Endothelial cell (in vitro differentiated cells): ENCODE data around the gene ATP6V0B. TPM values are rescaled to one million over a fixed set of nuclear protein-coding genes. Genes with fewer than 3 reads are reported as not detected.
A peak's percentile ranks its signal among the peaks of the same experiment; 100 is the strongest.

ENCODE experiments used
- DNase-seq: peaks from one replicate; pipeline ENCODE4 v3.0.0; 2021; ENCODE audit warnings: low spot score
- H3K27ac Mint-ChIP-seq: one replicate; pipeline ENCODE4 v1.8.0; 2021; ENCODE audit warnings: mixed read lengths, inconsistent platforms; ENCODE audit not compliant: unreplicated experiment
- H3K27me3 Mint-ChIP-seq: one replicate; pipeline ENCODE4 v1.8.0; 2021; ENCODE audit warnings: mild to moderate bottlenecking, moderate library complexity, mixed read lengths, inconsistent platforms; ENCODE audit not compliant: unreplicated experiment
- H3K36me3 Mint-ChIP-seq: one replicate; pipeline ENCODE4 v1.8.0; 2021; ENCODE audit warnings: mild to moderate bottlenecking, low read depth, mixed read lengths, inconsistent platforms; ENCODE audit not compliant: unreplicated experiment
- H3K4me1 Mint-ChIP-seq: one replicate; pipeline ENCODE4 v1.8.0; 2021; ENCODE audit warnings: mild to moderate bottlenecking, mixed read lengths, inconsistent platforms; ENCODE audit not compliant: unreplicated experiment
- H3K4me3 Mint-ChIP-seq: one replicate; pipeline ENCODE4 v1.8.0; 2021; ENCODE audit warnings: mild to moderate bottlenecking, mixed read lengths, inconsistent platforms; ENCODE audit not compliant: unreplicated experiment
- H3K9me3 Mint-ChIP-seq: one replicate; pipeline ENCODE4 v1.8.0; 2021; ENCODE audit warnings: mixed read lengths, inconsistent platforms; ENCODE audit not compliant: unreplicated experiment
- total RNA-seq: library from RNA; stranded (reverse); fragmentation: NEBNext Ultra II Directional; extraction: Animal tissue kit (Norgen Biotek cat#: 25700); gene quantifications from one replicate; pipeline ENCODE4 v1.2.1, GENCODE V29; 2021; ENCODE audit not compliant: unreplicated experiment
- TF ChIP-seq, protein P1 (sequence below): fragments of 200-600 bp; sonication (generic); IDR thresholded peaks from one replicate; pipeline ENCODE4 v1.5.0; 2021; ENCODE audit warnings: antibody characterized with exemption; ENCODE audit not compliant: unreplicated experiment

ATP6V0B gene
- total RNA-seq, 1 donor from 2014 or later, result 94.5 TPM

- Mint-ChIP-seq H3K4me1 (peaks cover 18% of the 10 kb centered on the region), H3K9me3 (no peaks in the 10 kb centered on the region), H3K4me3 (no peak overlapping the region), H3K36me3 (no peaks in the 10 kb centered on the region), H3K27me3 (peaks cover 9% of the 10 kb centered on the region), H3K27ac (no peak overlapping the region)
- TF ChIP-seq, protein P1, sequence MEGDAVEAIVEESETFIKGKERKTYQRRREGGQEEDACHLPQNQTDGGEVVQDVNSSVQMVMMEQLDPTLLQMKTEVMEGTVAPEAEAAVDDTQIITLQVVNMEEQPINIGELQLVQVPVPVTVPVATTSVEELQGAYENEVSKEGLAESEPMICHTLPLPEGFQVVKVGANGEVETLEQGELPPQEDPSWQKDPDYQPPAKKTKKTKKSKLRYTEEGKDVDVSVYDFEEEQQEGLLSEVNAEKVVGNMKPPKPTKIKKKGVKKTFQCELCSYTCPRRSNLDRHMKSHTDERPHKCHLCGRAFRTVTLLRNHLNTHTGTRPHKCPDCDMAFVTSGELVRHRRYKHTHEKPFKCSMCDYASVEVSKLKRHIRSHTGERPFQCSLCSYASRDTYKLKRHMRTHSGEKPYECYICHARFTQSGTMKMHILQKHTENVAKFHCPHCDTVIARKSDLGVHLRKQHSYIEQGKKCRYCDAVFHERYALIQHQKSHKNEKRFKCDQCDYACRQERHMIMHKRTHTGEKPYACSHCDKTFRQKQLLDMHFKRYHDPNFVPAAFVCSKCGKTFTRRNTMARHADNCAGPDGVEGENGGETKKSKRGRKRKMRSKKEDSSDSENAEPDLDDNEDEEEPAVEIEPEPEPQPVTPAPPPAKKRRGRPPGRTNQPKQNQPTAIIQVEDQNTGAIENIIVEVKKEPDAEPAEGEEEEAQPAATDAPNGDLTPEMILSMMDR, result no peak
- DNase-seq, result no peak
These were observed 36.4 kb upstream of the ATP6V0B start for GRCh38 chr1:43938383-43938782.

GRCh38 chr1:43938892-43939587 lies 35.7 kb upstream of the ATP6V0B start:
- peaks cover 18% of the 10 kb centered on the region for H3K4me1 Mint-ChIP-seq
- no peaks in the 10 kb centered on the region for H3K9me3 Mint-ChIP-seq
- no peak for DNase-seq
- TF ChIP-seq, protein P1, result no peak
- peaks cover 7% of the 10 kb centered on the region for H3K27me3 Mint-ChIP-seq
- H3K27ac Mint-ChIP-seq, result no peak overlapping the region
- H3K36me3 Mint-ChIP-seq, result no peaks in the 10 kb centered on the region
- peak overlapping the region; percentile 13 for H3K4me3 Mint-ChIP-seq

DNA sequence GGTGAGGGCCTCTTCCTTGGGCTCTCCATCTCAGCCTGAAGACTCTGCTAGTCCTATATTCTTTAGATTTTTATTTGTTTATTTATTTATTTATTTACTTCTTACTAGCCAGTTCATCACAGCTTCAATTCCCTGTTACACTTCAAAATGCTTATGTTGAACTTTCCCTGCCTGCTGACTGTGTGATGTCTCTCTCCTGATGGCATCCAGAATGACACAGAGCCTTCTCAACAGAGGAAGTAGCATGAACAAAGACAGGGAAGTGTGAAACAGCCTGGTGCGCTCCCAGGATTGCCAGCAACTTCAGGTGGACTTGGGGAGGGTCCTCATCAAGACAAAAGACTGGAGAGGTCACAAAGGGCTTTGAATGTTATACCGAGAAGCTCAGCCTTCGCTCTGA lies 32.3 kb upstream of the ATP6V0B start:
- Mint-ChIP-seq H3K4me1 (peaks cover 18% of the 10 kb centered on the region), H3K4me3 (no peak overlapping the region), H3K27me3 (peaks cover 4% of the 10 kb centered on the region), H3K36me3 (no peaks in the 10 kb centered on the region), H3K9me3 (no peaks in the 10 kb centered on the region), H3K27ac (peak overlapping the region; percentile 38)
- no peak for DNase-seq
- TF ChIP-seq, protein P1, result no peak

DNA sequence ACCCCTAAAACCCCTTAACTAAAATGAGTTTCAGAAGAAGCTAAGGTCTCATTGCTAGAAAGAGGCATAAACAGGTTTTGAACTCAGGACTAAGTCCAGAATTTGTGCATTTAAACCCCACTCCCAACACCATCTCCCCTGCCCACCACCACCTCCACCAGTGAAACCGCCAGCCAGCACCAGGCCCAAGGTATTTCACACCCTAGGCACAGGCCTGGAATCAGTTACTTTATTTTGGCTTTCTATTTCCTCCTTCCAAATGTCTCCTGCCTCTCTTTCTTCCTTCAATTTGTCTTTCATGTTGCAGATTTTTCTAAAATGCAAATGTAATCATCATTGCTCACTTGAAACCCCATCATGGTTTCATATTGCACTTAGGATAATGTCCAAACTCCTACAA lies 29.9 kb upstream of the ATP6V0B start:
- Mint-ChIP-seq H3K9me3 (no peaks in the 10 kb centered on the region), H3K4me3 (no peak overlapping the region), H3K27me3 (peaks cover 6% of the 10 kb centered on the region), H3K4me1 (peaks cover 19% of the 10 kb centered on the region), H3K36me3 (no peaks in the 10 kb centered on the region), H3K27ac (no peak overlapping the region)
- TF ChIP-seq, protein P1, result no peak
- DNase-seq, result no peak

DNA sequence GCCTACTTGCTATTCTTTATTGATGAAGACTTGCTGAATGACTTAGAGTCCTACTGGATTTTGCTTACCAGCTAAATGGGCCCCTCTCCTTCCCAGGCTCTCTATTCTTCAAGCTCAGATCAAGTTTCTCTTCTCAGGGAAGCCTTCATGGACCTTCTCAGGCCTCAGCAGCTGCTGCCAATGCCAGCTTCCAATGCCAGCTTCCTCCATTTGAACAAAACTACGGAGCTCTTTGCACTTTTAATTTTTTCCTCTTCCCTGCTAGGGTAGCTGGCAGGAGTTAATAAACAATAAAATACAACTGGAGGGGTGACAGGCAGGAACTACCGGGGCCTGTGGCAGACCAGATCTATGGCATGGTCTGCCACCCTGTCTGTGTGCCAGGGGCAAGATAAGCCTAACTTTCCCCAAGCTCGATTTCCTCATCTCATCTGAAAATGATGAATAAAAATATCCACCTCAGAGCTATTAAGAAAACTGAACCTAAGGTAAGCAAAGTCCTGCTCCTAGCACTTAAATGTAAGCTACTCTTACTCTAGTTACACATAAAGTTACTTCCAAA lies 29.0 kb upstream of the ATP6V0B start:
- no peaks in the 10 kb centered on the region for H3K9me3 Mint-ChIP-seq
- TF ChIP-seq, protein P1, result no peak
- peaks cover 16% of the 10 kb centered on the region for H3K4me1 Mint-ChIP-seq
- peaks cover 7% of the 10 kb centered on the region for H3K27me3 Mint-ChIP-seq
- H3K4me3 Mint-ChIP-seq, result peak overlapping the region; percentile 94
- DNase-seq, result no peak
- peaks cover 5% of the 10 kb centered on the region for H3K36me3 Mint-ChIP-seq
- peak overlapping the region; percentile 74 for H3K27ac Mint-ChIP-seq
